GM18517 (cell line): ENCODE results near the gene DNAH14.

Experiments used
- ATAC-seq: cut with Tn5 transposase; IDR thresholded peaks from one replicate; pipeline ENCODE4 v1.9.1; 2021; ENCODE audit warnings: mild to moderate bottlenecking, moderate library complexity; ENCODE audit not compliant: unreplicated experiment

The DNAH14 gene

DNA sequence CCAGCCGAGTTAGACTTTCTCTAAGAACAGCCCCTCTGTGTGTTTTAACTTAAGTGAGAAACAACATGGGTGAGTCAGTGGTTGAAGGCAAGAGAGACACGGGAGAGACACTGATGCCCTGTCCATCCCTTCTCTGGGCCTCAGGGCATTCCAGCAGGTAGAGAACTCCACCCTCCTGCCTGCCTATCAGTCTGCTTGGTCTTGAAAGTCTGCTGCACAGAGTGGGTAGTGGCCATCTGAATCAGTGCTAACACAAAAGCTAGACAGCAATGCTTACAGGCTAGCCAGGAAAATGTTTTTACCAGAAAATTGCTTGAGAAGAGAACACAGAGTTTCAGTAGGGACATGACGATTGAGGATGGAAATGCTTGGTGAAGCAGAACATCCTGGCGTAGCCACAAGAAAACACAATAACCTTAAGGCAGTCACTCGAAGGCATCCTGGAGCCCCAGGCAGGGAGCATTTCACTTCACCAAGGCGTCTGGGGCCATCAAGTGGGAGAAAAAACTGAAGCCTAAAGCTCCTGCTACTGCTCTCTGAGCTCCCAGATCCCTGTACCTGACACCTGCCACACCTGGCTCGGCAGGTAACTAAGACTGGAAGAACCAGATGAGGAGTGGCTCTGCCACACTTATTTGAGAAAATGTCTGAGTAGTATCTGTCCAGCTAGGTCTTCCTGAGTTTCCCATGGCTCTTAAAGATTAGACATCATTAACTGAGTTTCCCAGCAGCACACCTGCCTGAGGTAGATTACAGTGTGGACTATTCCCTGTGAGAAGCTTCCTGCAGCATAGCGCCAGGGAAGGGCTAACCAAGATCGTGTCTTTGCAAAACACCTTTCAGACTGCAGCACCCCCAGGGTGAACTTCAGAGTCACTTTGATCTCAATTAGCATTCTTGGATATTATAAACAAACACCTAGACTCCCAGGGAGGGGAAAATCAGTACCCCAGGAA is 516.4 kb downstream of the DNAH14 start:
- ATAC-seq: no peak

GRCh38 chr1:225446595-225446960 is 517.1 kb downstream of the DNAH14 start:
- no peak for ATAC-seq

- ATAC-seq: no peak
These were observed 517.6 kb downstream of the DNAH14 start for GRCh38 chr1:225446981-225447615.

GRCh38 chr1:225447650-225448089 is 518.2 kb downstream of the DNAH14 start:
- no peak for ATAC-seq

DNA sequence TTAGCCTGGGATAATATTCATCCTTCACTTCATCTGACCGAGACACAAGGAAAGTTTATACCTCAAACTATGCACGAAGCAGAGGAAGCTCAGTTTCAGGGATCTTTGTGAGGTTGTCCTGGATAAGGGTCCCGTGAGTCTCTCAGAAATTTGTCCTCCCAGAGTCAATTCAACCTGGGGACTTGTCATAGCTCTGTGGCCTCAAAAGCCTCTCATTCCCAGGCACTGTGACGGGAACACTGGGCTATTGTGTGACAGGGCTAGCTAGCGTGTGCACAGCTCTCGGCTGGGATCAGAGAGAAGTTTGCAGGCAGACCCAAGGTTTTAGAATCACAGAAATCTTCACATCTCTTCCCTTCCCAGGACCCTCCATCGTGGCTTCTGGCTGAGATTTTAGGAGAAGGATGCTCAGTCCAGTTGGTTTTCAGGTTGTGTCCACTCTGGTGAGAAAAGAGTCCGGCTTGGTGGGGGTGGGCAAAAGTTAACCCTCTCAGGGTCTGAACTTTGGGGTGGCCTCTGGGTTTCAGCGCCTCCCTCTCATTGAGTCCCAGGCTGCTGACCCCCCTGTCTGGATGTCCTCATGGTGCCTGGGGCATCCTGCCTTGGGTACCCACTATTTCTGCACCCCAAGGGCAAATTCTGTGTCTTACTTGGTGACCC is 518.8 kb downstream of the DNAH14 start:
- no peak for ATAC-seq
